ENCODE data around the gene PARP3.

DNA sequence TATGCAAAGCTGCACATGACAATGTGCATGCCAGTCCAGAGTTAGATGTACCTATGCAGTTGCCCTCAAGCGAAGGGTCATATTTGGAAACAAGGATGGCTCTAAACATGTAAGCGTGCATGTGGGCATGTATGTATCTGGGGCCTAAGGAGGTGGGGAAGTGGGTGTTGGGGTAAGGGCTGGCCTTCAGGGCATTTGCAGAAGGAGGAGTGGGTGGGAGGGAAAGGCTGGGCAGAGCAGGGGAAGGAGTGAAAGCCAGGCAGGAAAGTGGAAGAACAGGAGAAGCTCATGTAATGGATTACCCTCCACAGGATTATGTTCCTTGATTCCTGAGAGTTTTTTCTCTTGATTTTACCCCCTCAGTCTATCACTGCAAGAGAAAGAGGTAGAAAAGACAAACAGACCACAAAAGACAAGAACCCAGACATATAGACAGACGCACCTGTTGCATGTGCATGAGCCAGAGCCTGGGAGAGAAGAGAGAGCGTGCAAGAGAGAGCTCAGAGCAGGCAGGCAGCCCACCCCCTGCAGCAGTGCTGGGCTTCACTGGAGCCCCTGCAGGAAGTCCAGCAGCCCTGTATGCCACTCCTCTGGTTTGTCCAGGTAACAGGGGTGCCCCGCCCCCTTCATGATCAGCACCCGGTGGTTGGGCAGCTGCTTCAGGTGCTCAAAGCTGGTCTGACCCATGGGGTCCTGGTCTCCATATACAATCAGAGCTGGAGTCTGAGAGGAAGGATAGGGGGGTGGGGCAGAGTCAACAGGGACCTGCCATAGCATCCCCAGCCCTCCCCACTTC lies 26.9 kb downstream of the PARP3 start:
- TF ChIP-seq CTCF (IDR thresholded peaks at IDR 0.05): no peak
- no peak for TF ChIP-seq POLR2A (IDR thresholded peaks at IDR 0.05)
